Measurements from ENCODE around the gene OSTC.
"Not testable (repeated sequence)": the region's sequence is repeated elsewhere in the genome, so short reads cannot be mapped to it uniquely, and the experiment has no call there.

OSTC gene

DNA sequence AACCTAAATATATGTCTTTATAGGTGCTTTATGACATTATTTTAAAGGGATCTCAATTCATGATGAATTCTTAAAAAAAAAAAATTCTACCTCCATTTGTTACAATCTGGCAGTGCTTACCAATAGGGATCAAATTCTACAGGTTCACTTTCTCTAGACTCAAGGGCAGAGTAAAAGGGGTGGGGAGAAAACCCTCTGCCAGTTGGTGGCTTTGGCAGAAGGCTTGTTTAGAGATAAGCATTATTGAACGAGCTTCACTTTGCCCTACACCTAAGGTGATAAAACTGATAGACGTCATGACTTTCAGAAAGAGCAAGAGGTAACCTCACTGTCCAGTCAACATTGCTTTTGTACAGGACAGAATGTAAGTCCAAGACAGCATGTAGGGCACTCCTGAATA, 53.6 kb downstream of the OSTC start:
- Histone ChIP-seq H3K9ac (no peak overlapping the region), H3K4me2 (0 out of 2 replicates have a peak overlapping the region, but pooled peaks have one; percentile 53), H3K4me3 (IDR thresholded peaks at IDR 0.05; ENCODE audit: insufficient read depth, low read depth, low read length) (no peak overlapping the region), H3K27me3 (ENCODE audit: insufficient read depth, low read depth) (no peaks in the 10 kb centered on the region), H3K27ac (no peak overlapping the region), H4K20me1 (ENCODE audit: insufficient read depth) (no peaks in the 10 kb centered on the region), H3K36me3 (ENCODE audit: insufficient read depth) (no peaks in the 10 kb centered on the region), H2AFZ (ENCODE audit: low read depth) (no peak overlapping the region), H3K4me1 (ENCODE audit: low read depth, poor library complexity, severe bottlenecking) (peaks cover 48% of the 10 kb centered on the region), H3K79me2 (ENCODE audit: insufficient read depth, low read depth) (no peaks in the 10 kb centered on the region)
- no peak for TF ChIP-seq CTCF (conservative IDR thresholded peaks at IDR 0.05; ENCODE audit: low read depth, low read length)

DNA sequence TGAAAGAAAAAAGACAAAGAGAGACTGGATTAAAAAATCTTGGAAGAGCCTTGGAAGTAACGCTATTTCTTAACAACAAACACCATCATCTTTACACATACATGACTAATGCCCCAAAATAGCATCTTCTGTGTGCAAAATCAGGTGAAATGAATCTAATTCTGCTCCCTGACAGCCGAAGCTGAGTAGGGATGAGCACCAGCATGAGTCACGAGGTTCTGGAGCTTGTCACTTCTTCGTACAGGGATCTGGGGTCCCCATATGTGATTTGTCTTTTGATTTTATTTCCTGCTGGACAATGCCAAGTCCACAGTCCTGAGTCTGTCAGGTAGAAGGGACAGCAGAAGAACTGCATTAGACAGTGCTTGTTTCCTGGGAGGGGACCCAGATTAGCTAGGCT, 55.9 kb downstream of the OSTC start:
- no peaks in the 10 kb centered on the region for H4K20me1 ChIP-seq (ENCODE audit: insufficient read depth)
- no peak for TF ChIP-seq CTCF (conservative IDR thresholded peaks at IDR 0.05; ENCODE audit: low read depth, low read length)
- no peak overlapping the region for H3K9ac ChIP-seq
- H3K4me1 ChIP-seq (ENCODE audit: low read depth, poor library complexity, severe bottlenecking) = peaks cover 28% of the 10 kb centered on the region
- no peak overlapping the region for H3K4me3 ChIP-seq (IDR thresholded peaks at IDR 0.05; ENCODE audit: insufficient read depth, low read depth, low read length)
- no peaks in the 10 kb centered on the region for H3K79me2 ChIP-seq (ENCODE audit: insufficient read depth, low read depth)
- no peak overlapping the region for H3K27ac ChIP-seq
- no peak overlapping the region for H3K4me2 ChIP-seq
- H3K36me3 ChIP-seq (ENCODE audit: insufficient read depth) = no peaks in the 10 kb centered on the region
- no peaks in the 10 kb centered on the region for H3K27me3 ChIP-seq (ENCODE audit: insufficient read depth, low read depth)
- no peak overlapping the region for H2AFZ ChIP-seq (ENCODE audit: low read depth)

DNA sequence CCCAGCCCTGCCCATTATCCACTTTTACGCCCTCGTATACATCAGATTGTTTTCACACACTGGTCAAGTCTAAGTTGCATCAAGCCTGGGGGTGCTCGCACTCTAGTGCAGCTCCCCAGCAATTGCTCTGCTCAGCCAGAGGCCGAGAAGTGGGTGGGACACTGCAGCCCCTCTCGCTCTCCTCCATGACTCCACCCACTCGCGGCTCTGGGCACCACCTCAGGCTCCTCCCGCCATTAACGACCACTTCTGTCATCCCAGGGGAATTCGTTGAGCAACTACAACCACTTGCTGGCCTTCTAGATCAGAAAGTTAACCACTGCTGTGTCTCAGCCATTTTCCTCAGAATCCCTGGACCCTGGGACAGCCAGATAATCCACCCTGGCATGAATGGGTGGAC, 58.8 kb downstream of the OSTC start:
- H3K27me3 ChIP-seq (ENCODE audit: insufficient read depth, low read depth) = no peaks in the 10 kb centered on the region
- no peak overlapping the region for H3K4me2 ChIP-seq
- no peaks in the 10 kb centered on the region for H3K36me3 ChIP-seq (ENCODE audit: insufficient read depth)
- no peak overlapping the region for H3K4me3 ChIP-seq (IDR thresholded peaks at IDR 0.05; ENCODE audit: insufficient read depth, low read depth, low read length)
- no peaks in the 10 kb centered on the region for H4K20me1 ChIP-seq (ENCODE audit: insufficient read depth)
- no peaks in the 10 kb centered on the region for H3K4me1 ChIP-seq (ENCODE audit: low read depth, poor library complexity, severe bottlenecking)
- no peaks in the 10 kb centered on the region for H3K79me2 ChIP-seq (ENCODE audit: insufficient read depth, low read depth)
- H2AFZ ChIP-seq (ENCODE audit: low read depth) = no peak overlapping the region
- H3K27ac ChIP-seq = no peak overlapping the region
- H3K9ac ChIP-seq = no peak overlapping the region
- no peak for TF ChIP-seq CTCF (conservative IDR thresholded peaks at IDR 0.05; ENCODE audit: low read depth, low read length)

DNA sequence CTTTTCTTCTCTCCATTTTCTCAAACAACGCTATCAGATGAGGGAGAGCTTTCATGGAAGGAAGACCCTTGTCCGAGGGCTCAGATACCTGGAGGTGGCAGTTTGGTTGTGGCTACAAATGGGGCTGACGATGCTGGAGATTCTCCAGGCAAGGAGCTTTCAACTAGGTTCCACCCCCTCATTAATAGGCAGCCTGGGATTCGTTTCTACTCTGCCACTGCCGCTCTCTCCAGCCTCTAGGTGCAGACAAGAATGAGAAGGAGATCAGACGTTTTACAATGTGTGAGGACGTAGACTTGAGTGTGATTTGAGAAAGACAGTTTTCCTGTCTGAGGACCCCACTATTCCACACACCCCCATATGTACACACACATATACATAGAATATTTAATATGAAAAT, 59.3 kb downstream of the OSTC start:
- H2AFZ ChIP-seq (ENCODE audit: low read depth) = no peak overlapping the region
- no peaks in the 10 kb centered on the region for H3K27me3 ChIP-seq (ENCODE audit: insufficient read depth, low read depth)
- no peak for TF ChIP-seq CTCF (conservative IDR thresholded peaks at IDR 0.05; ENCODE audit: low read depth, low read length)
- H3K4me2 ChIP-seq = no peak overlapping the region
- H4K20me1 ChIP-seq (ENCODE audit: insufficient read depth) = no peaks in the 10 kb centered on the region
- no peaks in the 10 kb centered on the region for H3K4me1 ChIP-seq (ENCODE audit: low read depth, poor library complexity, severe bottlenecking)
- H3K4me3 ChIP-seq (IDR thresholded peaks at IDR 0.05; ENCODE audit: insufficient read depth, low read depth, low read length) = no peak overlapping the region
- H3K79me2 ChIP-seq (ENCODE audit: insufficient read depth, low read depth) = no peaks in the 10 kb centered on the region
- no peak overlapping the region for H3K9ac ChIP-seq
- H3K27ac ChIP-seq = no peak overlapping the region
- H3K36me3 ChIP-seq (ENCODE audit: insufficient read depth) = no peaks in the 10 kb centered on the region

- not testable (repeated sequence) for H3K4me1 ChIP-seq (ENCODE audit: low read depth, poor library complexity, severe bottlenecking); H3K27me3 ChIP-seq (ENCODE audit: insufficient read depth, low read depth); H2AFZ ChIP-seq (ENCODE audit: low read depth); H3K79me2 ChIP-seq (ENCODE audit: insufficient read depth, low read depth); H4K20me1 ChIP-seq (ENCODE audit: insufficient read depth); H3K4me3 ChIP-seq (IDR thresholded peaks at IDR 0.05; ENCODE audit: insufficient read depth, low read depth, low read length); H3K4me2 ChIP-seq; H3K36me3 ChIP-seq (ENCODE audit: insufficient read depth); H3K27ac ChIP-seq; H3K9ac ChIP-seq
Measured at GRCh38 chr4:108710578-108710977, 60.2 kb downstream of the OSTC start.

All from KMS-11 (cell line).